GM21717 (cell line): ENCODE results near the gene PDGFRB.
A peak's percentile ranks its signal among the peaks of the same experiment; 100 is the strongest.

ENCODE experiments used
- ATAC-seq: cut with Tn5 transposase; IDR thresholded peaks from one replicate; pipeline ENCODE4 v1.9.1; 2021; ENCODE audit warnings: mild to moderate bottlenecking, moderate library complexity; ENCODE audit not compliant: unreplicated experiment

PDGFRB gene

DNA sequence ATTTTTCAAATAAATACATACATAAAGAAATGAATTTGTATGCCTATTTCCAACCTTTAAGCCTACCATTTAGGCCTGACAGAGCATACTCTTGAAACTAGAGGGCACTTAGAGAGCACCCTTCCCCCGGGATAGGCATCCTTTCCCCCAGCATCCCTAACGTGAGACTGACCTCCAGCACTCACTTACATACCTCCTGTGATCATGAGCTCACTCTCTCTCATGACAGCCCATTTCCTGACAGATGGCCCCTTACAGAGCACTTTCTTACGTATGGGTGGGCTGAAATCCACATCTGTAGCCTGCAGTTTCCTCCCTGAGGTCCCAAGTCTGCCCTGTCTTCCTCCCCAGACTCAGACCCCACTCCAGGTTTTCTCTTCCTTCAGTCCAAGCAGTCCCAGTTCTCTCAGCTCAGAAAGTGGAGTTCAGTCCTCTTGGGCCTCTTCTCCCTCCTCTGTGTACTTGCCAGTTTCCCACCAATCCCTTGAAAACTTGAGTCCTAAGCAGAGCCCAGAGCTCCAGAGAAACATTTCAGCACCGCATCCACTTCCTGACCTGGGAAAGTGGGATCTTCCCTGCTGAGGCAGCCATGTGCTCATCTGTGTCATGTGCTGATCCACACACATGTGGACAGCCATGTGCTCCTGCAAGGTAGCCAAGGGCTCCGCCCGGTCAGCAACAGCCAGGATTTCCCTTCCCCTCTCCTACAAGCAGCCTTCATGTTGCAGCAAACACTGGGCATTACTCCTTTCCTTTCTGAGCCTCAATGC, 8.8 kb upstream of the PDGFRB start:
- ATAC-seq, result no peak

DNA sequence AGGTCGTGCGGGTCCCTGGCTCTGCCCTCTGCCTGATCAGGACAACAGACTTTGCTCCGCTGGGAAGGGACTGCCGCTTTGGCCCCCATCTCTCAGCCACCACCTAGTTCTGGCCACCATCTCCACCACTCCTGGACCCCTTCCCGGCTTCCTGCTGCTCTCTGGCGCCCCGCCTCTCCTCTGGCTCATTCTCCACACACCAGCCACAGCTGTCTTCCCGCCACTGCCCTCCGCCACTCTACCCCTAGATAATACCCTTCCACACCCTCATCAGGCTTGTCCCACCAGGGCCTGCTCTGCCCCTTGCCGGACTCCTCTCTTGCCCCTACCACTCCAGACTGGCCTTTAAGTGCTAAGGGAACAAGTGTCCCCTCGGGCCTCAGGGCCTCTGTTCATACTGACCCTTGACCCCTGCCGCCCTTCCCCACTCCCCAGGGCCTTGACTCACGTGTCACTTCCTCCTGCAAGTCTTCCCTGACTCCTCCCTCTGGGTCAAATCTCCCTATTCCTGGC, 8.0 kb upstream of the PDGFRB start:
- ATAC-seq, result no peak

DNA sequence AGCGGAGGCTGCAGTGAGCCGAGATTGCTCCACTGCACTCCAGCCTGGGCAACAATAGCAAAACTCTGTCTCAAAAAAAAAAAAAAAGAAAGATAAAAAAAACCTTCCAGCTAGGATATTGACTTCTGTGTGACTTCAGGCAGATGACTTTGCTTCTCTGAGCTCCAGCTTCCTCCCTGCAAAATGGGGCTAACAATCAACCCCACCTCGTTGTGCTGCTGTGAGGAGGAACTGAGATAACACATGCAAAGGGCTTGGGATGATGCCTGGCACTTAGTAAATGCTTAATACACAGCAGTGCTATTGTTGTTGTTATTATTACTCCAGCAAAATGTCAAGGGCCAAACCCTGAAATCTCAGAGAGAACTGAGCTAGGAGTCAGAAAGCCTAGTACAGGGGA, 7.4 kb upstream of the PDGFRB start:
- ATAC-seq, result no peak

DNA sequence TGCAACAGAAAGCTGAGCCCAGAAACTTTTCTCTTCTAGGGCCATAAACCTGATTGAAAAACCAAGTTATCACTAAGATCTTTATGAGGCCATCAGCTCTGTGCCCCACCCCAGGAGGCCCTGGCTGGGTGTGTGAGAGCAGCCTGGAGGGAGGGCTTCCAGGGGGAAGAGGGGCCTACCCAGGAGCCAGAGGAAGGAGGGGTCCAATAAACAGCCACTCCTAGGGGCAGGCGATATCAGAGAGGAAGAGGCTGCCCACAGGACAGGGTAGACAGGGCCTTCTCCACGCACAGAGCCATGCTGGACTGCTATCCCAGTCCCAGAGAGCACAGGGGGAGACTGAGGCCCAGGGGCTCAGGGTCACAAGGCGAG, 6.5 kb upstream of the PDGFRB start:
- ATAC-seq, result no peak

DNA sequence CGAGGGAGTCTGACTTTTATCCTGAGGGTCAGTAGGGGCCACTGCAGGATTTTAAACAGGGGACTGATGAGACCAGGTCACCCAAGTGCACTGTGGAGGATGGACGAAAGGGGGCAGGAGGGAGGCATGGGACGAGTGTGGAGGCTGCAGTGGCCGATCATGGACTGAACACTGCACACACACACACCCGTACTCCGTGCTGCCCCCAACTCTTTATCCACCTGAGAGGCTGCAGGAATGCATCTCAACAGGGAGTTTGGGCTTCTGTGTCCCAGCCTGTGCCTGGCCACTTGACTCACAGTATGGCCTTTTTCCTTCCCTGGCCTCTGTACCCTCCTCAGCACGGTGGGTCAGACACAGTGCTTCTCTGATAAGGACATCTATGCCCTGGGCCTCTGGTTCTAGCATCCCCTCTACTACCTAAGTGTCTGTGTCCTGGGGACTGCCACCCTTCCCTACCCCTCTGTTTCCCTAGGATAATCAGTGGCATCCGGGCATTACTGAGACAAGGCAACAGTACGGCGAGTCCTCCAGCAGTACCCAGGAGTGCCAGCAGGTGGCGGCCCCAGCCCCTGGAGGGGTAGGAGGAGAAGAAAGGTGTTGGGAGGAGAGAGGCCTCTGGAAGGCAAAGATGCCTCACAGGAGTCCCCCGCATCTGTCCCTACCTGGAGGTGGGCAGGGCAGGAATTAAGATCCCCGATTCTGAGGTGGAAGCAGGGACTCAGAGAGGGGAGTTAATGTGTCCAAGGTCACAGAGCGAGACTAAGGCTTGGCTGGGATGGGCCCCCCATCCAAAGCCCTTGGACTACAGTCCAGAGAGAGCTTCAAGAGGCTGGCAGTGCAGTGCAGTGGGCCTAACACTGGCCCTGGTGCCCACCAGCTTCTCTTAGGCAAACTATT, 5.8 kb upstream of the PDGFRB start:
- peak; percentile 80 for ATAC-seq

DNA sequence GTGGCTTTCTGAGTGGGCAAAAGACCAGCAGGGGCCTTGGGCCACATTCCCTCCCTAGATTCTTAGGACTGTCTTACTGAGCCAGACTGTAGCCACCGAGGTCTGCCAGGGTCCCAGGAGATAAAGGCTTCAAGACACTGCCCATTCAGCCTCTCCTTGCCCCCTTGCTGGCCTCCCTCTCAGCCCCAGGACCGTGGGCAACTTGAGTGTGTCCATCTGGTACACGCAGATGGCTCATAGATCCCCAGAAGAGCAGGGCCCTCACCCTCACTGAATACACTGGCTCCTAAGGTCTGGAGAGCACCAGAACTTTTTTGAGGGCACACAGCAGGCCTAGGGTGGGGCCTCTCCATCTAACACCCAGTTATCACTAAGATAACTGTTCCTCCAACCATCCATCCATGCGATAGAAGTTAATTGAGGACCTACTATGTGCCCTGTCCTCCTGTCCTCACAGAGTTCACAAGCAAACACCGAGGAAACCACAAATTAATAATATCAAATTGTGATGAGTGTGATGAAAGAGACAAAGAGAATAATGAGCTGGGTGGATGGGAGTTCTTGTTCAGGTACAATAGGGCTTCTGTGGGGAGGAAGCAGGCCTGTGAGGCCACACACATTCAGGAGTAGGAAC, 4.9 kb upstream of the PDGFRB start:
- no peak for ATAC-seq

DNA sequence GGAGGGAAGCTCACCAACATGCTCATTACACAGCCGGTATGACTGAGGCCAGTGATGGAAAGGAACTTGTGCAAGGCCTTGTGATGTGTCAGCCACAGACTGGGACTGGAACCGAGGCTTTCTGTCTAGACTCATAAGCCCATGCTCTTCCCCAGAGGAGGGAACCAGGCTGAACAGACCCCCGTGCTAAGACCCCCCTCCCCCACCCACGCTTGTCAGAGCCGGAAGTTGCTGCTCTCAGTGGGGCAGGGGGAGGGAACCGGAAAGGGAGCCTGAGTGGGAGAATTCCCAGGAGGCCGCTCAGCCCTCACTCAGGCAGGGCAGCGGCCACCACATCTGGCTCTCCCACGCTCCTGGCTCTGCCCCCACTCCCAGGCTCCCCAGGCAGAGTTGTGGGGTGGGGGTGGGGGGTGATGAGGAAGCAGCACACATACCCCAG, 4.1 kb upstream of the PDGFRB start:
- no peak for ATAC-seq

DNA sequence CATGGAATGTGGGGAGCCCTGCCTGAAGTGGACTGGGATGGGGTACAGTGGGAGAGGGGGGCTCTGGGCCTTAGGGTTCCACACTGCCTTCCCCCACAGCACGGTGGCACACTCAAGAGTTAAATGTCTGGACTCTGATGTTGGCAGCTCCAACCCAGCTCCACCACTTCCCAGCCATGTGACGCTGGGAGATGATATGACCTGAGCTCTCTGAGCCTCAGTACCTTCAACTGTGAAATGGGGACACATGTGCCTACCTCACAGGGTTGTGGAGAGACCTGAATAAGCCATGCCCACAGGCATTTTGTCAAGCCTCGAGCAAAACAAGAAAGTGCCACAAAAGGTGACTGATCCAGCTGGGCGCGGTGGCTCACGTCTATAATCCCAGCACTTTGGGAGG, 3.4 kb upstream of the PDGFRB start:
- no peak for ATAC-seq

DNA sequence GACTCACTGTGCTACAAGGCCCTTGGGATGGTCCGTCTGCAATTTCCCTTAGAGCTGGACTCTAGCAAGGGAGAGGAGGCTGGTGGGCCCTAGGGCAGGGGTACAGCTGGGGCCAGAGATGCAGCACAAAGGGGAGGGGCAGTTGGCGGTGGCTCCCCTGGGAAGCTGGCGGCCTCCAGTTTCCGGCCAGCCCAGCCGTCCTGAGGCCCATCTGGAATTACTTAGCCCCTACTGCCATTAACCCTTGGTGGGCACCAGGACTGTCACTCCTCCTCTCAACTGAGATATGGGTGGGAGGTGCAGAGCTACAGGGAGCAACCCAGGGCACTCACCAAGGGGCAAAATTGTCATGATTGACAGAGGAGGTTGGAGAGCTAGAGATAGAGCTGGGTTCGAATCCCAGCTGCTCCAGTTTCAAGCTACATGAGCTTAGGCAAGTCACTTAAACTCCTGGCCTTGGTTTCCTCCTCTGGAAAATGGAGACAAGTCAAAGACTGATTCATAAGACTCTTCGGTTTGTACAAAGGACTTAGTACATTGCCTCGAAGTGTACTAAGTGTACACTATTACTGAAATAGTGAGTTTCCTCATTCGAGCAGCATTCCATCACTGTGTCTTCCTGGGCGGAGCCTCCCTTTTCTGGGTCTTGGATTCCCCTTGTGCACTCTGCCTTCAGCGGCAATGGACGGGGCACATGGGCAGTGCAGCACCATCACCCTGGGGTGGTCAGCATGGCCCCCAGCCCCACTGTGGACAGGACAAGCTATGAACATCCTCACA, 2.7 kb upstream of the PDGFRB start:
- no peak for ATAC-seq

DNA sequence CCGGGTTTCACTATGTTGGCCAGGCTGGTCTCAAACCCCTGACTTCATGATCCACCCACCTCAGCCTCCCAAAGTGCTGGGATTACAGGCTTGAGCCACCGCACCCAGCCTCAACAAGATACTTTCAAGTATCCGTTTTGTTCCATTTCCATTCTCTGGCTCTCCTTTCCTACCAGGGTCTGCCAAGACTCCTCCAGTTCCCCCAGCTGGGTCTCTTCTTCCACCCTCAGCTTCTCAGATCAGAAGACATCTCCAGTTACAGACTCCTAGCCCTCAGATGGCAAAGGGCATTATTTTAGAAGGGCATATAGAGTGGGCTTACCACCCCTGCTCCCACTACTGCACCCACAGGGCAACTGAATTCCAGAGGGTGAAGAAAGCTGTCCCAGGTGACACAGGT, 1.5 kb upstream of the PDGFRB start:
- no peak for ATAC-seq

DNA sequence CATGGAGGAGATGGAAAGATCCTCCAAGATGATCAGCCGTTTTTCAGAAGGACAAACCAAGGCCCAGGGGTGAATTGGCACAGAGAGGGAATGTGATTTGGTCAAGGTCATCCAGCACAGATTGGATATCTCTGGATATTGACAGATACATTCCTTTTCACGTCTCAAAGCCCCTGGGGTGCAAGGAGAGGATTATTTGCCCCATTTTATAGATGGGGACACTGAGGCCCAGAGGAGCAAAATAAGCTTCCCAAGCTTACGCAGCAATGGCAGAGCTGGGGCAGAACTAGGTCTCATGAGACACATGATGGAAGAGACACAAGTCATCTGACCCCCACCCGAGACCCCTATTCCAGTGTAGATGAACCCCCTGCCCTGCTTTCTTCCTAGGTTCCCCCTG, 895 bp upstream of the PDGFRB start:
- ATAC-seq, result no peak

DNA sequence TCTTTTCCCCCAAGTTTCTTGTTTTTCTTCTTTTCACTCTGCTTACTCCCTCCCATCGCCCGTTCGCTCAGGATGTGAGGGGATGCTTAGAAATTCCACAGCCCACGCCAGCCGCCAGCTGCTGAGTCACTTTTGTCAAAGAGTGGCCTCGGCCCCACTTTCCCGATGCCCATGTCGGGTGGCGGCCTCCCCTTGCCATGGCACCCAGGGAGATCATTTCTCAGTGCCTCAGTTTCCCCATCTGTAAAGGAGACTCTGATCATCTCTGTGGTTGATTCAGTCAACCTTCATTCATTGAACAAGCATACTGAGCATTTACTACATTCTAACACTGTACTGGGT, 353 bp upstream of the PDGFRB start:
- no peak for ATAC-seq

DNA sequence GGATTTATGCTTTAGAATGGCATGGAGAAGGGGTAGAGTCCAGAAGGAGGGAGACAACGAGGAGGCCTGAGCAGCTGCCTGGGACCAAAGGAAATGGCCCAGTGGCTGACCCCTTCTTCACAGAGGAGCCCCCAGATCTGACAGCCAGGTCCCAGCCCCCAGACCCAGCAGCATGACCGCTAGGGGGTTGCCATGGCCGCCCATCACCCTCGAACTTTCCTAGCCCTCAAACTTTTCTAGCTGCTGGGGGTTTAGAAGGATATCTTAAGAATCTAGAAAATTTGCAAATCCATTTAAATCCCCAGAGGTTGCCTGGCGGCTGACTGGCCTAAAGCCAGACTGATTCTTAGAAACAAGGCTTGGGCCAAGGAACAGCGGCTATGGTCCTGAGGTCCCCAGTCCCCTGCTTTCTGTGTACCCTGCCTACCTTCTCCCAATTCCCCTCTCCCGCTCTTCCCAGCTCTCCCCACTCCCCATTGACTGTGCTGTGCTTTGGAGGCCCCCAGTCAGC, 972 bp downstream of the PDGFRB start:
- ATAC-seq, result no peak

DNA sequence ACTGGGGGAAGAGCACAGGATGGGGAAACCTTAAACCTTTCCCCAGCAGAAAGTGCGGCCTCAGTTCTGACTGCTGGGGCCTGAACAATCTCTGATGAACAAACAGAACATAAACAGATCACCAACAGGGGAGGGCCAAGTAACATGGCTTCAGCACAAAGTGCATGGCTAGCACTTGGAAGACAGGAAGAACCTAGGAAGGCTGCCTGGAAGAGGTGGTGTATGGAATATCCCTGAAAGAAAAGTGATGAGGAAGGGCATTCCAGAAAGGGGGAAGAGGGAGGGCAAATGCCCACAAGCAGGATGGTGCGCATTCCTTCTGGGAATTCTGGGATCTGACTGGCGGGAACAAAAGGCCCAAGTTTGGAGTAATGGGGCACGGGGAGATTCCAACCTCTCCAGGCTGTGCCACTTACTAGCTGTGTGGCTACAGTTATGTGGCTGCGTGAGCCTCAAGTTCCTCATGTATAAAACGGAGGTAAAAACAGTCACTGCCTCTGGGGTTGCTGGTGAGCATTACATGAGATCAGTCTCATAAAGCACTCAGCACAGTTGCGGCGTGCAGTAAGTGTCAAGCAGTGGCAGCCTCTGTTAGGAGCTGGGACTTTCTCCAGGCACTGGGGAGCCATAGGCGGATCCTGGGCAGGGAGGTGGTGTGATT, 1.6 kb downstream of the PDGFRB start:
- ATAC-seq, result no peak

DNA sequence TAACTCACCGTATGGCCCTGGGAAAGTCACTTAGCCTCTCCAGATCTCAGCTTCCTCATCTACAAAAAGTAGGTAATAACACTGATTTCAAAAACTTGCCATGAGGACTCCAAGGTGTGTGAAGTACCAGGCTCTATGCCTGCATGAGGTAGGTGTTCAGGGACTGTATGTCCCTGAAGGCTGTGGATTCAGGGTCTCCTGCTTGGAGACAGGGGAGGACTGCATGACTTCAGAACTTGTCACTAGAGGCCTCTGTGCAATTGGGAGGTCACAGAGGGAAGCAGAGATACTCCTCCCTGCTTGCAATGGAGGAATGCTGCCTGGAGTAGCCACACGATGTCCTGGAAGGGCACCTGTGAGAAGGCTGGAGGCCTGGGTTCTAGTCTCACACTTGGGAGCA, 2.2 kb downstream of the PDGFRB start:
- ATAC-seq, result no peak

DNA sequence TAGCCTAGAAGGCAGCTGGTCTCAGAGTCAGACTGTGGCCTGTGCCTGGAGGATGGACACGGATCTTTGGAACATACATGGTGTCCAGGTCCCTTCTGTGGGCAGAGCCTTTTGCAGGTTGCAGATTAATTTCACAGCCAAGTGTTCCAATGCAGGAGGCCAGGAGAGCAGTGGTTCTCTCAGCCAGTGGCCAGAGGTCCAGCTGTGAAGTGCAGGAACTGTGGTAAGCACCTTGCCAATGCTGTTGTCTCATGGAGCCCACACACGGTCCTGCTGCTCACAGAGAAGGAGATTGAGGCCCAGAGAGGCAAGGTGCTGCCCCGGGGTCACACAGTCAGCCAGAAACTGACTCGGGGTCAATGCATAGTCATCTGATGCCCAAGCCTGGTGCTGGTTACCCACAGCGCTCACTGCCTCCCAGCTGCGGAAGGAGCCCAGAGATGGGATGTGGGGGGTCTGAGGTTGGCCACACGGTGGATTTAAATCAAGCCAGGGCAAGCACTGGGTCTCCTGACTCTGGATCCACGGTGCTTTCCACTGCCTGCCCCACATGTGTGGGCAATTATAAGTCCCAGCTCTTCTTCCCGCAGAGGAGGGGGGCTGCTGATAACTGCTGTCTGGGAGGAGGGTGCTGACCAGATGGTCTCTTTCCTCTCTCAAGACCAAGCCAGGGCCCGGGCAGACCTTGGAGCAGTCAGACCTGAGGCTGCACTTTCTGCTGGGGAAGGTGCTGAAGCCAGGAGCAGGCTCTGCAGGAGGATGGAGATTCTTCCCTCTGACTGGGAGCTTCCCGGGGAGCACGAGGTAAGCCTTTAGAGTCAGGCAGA, 2.8 kb downstream of the PDGFRB start:
- ATAC-seq, result no peak

DNA sequence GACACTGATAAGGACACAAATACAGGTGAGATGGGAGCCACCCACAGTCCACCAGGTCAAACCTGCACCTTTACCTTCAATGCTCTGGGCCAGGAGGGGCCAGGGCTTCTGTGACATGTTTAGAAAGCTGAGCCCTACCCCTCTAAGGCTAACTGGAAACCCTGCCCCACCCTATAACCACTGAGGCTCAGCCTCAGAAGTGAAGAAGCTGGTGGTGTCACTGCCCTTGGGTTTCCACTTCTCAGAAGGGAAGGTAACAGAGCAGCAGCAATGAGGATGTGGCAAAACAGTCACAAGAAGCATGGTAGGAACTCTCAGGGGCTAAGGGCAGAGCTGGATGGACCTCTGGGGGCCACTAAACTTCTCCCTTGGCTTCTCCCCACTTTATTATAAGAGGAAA, 6.0 kb downstream of the PDGFRB start:
- no peak for ATAC-seq

DNA sequence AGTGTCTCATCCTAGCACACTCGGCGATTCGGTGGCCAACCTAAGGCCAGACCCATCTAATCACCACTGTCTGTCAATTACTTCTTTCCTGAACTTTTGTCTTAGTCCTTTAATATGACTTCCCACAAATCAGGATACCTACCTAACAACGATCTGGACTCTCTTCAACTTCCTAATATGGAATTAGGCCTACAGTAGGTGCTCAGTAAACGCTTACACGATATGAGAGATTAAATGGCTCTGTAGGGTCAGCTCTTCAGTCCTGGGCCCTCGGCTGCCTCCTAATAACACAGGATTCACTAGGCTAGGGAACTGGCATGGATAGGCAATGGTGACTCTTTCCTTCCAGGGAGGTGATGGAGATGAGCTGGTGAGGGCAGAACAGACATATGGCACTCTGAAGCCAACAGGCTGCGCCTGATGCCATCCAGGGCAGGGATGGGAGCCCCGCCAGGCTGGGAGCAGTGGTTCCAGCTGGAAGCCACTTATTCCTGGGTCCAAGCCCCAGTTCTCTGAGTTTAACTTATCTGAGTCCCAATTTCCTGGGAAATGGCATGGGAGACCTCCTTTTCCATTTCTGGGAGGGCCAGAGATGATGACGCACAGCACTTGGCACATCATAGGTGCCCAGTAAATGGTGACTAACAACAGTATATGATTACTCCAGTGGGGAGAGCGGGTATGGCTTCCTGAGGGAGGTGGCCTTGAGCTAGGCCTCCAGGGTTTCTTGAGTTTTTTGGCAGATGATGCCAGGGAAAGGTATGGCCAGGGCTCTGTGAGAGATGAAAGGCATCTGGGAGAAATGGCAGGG, 7.3 kb downstream of the PDGFRB start:
- no peak for ATAC-seq
